DND-41 (cell line): ENCODE results near the gene NAT10.

Experiments used
- CTCF ChIP-seq: IDR thresholded peaks from 2 replicates; pipeline ENCODE4 v1.5.1; 2012; ENCODE audit warnings: borderline replicate concordance, low read length, moderate library complexity, mild to moderate bottlenecking; ENCODE audit not compliant: poor library complexity, severe bottlenecking; ENCODE audit errors: extremely low read depth
- EZH2 ChIP-seq: IDR thresholded peaks from 3 replicates; pipeline ENCODE4 v1.6.1; 2012; ENCODE audit warnings: borderline replicate concordance, low read depth, mild to moderate bottlenecking, moderate library complexity, low read length, inconsistent platforms; ENCODE audit not compliant: severe bottlenecking

DNA sequence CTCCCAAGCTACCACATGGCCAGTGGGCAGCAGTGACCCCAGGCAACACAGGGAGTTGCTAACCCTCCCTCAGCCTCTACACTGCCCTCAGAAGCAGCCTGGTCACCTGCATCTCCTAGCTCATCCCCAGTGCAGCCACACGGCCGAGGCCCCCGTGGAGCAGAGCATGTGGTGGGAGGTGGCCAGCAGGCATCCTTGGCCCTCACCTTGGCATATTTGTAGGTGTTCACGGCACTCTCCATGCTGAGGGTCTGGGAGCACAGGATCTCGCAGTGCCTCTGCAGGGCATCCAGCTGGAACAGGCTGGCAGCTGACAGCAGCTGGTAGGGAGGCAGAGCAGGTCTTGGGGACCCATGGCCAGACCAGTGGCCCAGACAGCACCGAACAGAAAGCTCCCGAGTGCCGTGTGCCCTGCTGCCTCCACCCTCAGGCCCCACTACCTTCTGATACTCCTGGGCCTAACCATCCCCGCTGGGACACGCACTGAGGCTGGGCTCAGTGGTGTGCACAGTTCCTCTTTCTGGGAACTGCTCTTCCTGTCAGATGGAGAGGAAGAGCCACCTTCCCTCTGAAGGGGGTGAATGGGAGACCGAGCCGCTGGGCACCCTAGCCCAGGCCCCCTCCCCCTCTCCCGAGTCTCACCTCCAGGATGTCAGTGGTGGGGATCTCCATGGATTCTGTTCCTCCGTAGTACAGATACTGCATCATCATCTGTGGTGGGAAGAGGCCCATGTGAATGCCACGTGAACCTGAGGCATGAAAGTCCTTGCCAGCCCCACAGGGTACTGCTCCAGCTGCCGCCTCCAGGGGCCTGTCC, 48.8 kb downstream of the NAT10 start:
- TF ChIP-seq CTCF (no peak), EZH2 (no peak)
